HG03558 (cell line): ENCODE results near the gene STK32C.
A peak's percentile ranks its signal among the peaks of the same experiment; 100 is the strongest.

Source experiments
- ATAC-seq: cut with Tn5 transposase; IDR thresholded peaks from one replicate; pipeline ENCODE4 v1.9.1; 2021; ENCODE audit warnings: moderate number of reproducible peaks; ENCODE audit not compliant: unreplicated experiment; ENCODE audit errors: extremely low read depth

Gene STK32C

DNA sequence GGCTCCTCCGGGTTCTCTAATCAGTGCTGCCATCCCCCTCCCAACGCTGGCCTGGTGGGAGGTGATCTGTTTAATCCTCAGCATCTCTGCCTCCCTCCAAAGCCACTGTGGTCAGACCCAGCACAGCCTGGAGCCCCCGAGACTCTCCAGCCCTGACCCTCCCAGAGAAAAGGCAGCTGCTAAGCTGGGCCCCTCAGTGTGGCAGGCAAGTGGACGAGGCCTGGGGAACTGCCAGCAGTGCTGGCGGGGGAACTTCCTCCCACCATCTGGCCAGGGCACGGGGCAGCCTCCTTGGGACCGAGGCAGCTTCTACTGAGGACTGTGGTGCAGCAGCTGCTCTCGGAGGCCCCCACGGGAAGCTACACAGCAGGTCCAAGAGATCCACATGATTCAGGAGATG, 69.9 kb downstream of the STK32C start:
- no peak for ATAC-seq

DNA sequence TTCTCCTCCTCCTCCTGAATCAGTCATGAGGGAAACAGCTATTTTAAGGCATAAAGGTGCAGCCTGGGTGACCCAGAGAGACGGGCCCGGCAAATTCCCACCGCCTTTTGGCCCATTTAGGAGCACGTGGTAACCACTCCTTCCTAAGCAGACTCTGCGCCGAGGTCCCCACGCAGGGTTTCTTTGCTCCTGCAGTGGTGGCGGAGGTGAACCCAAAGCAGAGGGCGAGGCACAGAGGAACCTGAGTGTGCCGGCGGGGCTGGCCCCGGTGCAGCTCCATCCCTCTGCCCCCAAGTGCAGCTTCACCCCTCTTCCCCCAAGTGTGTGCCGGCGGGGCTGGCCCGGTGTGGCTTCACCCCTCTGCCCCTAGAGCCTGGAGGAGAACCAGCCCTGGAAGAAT, 70.4 kb downstream of the STK32C start:
- no peak for ATAC-seq

DNA sequence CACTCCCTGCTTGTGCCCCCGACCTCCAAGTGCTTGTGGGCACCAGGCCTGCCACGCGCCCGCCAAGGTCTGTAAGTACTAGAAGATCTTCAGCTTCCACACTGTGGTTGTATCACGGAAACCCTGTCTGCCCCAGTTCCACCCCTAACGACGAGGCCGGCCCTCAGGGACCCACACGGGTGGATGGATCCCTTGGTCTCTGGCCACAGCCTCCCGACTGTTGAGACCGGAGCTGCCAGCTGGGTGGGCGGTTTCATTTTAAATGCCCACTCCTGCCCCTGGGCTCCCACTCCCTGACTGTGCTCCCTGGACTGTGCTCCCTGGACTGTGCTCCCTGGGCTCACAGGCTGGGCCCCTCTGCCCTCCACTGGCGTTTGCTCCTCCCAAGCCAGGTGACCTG, 70.9 kb downstream of the STK32C start:
- no peak for ATAC-seq

GRCh38 chr10:132236161-132236560, 71.6 kb downstream of the STK32C start:
- no peak for ATAC-seq

- ATAC-seq, result no peak
These were observed 72.9 kb downstream of the STK32C start for GRCh38 chr10:132234860-132235259.

GRCh38 chr10:132233501-132234085, 74.2 kb downstream of the STK32C start:
- no peak for ATAC-seq

GRCh38 chr10:132232981-132233380, 74.8 kb downstream of the STK32C start:
- ATAC-seq, result no peak

GRCh38 chr10:132232023-132232951, 75.5 kb downstream of the STK32C start:
- no peak for ATAC-seq

DNA sequence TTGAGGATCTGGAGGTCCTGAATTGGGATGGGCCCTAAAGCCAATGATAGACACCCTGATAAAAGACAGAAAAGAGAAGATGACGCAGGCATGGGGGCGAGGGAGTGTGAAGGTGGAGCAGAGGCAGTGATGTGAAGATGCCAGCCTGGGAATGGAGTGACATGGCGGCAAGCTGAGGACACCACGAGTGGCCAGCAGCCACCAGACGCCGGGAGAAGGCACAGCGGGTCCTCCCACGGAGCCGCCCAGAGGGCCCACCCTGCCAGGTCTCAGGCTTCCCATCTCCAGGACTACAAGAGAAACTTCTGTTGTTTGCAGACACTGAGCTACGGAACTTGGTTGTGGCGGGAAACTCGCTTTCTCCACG, 76.1 kb downstream of the STK32C start:
- ATAC-seq, result no peak

DNA sequence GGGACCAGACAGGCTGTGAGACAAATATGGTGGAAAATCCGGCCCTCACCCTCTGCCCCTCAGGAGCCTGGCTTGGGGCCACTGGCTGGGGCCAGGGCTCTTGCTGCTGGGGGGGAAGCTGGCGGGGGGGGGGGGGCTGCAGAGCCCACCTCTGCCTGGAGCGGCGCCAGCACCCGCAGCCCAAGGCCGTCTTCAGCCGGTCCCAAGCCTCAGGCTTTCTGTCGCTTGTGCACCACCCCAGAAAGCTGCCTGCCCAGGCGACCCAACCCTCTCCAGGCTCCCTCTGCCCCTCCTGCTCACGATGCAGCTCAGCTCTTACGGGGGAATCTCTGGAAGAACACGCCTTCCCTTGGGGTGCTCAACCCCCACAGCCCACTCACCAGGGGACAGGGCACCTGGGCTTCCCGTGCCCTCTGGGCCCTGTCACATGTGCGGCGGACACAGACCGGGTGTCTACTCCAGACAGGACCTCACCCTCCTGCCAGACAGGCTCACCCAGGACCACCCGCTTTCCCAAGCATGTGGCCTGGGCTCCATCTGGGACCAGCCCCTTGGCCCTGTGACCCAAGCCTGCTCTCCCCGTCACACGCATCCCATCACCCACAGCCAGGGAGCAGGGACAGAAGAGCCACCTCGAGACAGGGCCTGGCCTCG, 77.1 kb downstream of the STK32C start:
- ATAC-seq, result no peak

GRCh38 chr10:132229834-132230556, 77.8 kb downstream of the STK32C start:
- ATAC-seq, result peak; percentile 68

GRCh38 chr10:132229096-132229495, 78.7 kb downstream of the STK32C start:
- ATAC-seq, result no peak

DNA sequence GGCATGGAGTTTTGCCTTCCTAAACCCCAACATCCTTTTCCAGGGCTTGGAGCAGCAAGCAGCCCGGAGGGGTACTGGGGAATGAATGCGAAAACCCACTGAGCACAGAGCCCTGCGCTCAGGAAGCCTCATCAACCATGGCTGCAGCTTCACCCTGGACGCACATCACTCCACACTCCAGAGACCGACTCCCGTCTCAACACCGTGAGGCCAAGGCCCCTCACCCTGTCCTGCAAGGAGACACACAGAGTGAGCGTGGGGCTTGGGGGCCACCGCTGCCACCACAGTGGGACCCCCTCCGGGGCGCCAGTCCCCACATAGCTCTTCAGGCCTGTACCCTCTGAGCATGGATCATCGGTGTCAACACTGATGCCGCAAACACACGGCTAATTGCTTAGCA, 79.1 kb downstream of the STK32C start:
- no peak for ATAC-seq

GRCh38 chr10:132227851-132228390, 79.8 kb downstream of the STK32C start:
- no peak for ATAC-seq

DNA sequence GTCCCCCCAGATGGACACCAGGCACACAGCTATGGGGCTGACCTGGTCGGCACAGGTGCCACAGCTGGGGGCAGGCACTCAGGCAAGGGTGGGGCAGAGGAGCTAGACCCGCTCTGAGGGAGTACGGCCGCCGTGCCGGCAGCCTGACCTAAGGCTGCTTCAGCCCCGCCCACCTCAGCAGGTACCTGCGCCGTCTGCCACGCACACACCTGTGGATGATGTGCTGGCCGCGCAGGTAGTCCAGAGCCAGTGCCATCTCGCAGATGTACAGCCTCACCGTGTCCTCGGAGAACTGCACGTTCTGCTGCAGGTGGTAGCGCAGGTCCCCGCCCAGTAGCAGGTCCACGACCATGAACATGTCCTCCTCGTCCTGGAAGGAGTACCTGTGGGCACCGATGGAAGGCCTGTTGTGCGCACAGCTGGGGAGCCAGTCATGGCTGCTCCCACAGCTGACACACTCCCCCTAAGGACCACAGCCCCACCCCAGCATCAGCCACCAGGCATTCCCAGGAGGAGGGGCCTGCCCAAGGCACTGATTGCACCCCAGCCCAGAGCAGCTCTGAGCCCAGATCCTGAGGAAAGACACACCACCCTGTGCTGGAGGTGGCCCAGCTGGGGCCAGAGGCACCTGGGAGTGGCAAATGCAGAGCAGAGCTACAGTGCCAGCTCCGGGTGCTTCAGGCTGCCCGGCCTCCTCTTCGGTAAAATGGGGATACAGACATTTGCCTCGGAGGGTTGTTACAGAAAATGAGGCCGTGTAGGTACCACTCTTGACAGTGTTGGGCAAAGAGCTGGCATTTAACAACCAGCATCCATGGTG, 81.0 kb downstream of the STK32C start:
- no peak for ATAC-seq

DNA sequence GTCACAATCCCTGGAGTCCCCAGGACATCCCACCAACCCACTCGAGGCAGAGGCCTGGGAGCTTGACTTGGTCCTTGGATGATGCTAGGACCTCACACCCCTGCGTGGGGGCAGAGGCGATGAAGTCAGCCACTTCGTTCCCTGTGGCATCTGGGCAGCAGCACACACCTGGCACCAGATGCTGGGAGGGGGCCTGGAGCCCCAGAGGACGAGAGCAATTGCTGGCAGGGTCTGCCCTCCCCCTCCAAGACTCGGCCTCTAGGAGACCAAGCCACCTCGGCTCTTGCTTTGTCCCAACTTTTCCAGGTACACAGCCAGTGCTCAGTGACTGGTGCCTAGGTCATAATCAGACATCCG, 81.9 kb downstream of the STK32C start:
- no peak for ATAC-seq

DNA sequence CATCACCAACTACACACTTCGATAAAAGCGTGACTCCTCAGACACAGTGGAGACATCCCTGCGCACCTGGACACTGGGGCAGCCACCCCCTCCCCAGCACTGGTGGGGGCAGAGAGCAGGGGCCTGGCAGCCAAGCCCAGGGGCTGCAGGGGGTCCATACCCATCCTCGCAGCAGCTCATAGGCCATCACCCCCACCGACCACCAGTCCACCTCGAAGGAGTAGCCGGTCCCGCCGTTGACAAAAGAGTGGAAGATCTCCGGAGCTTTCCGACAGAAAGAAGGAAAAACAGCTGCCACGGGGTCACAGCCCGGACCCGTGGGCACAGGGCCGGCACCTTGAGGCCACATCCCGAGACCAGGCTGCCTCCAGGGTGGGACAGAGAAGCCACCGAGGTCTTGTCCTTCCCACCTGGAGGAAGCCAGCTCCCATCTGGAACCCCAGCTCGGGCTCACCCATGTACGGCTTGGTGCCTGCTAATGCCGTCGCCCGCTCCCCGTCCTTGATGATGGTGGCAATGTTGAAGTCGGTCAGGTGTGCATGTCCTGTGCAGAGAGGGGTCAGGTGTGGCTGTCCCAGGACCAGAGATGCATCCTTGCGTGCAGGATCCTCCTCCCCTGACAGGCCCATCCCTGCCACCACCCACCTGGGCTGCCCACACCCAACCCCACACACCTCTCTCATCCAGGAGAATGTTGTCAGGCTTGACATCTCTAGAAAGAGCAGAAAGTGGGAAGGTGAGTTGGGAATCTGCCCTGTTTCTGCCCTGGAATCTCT, 82.5 kb downstream of the STK32C start:
- no peak for ATAC-seq

GRCh38 chr10:132224343-132225072, 83.2 kb downstream of the STK32C start:
- no peak for ATAC-seq
